Parathyroid adenoma (tissue), 2 donors: Measurements from ENCODE around the gene SCIMP.
"Not testable (repeated sequence)": the region's sequence is repeated elsewhere in the genome, so short reads cannot be mapped to it uniquely, and the experiment has no call there.

Source experiments
- H2AFZ ChIP-seq: fragments of 300-600 bp; sonication (generic); one replicate; pipeline ENCODE4 v1.7.0; 2017; ENCODE audit warnings: antibody characterized with exemption, mild to moderate bottlenecking
- H3K27ac ChIP-seq: fragments of 300-600 bp; sonication (generic); one replicate; pipeline ENCODE4 v1.7.0; 2017
- H3K27me3 ChIP-seq: fragments of 300-600 bp; sonication (generic); one replicate; pipeline ENCODE4 v1.7.0; 2017; ENCODE audit warnings: low read length; ENCODE audit not compliant: control insufficient read depth, insufficient read depth
- H3K36me3 ChIP-seq: fragments of 300-600 bp; sonication (generic); one replicate; pipeline ENCODE4 v1.7.0; 2017; ENCODE audit warnings: low read length; ENCODE audit not compliant: control insufficient read depth, insufficient read depth
- H3K4me1 ChIP-seq: fragments of 300-600 bp; sonication (generic); one replicate; pipeline ENCODE4 v1.7.0; 2017; ENCODE audit warnings: control low read depth
- H3K4me2 ChIP-seq: fragments of 300-600 bp; sonication (generic); one replicate; pipeline ENCODE4 v1.7.0; 2017; ENCODE audit warnings: low read length
- H3K4me3 ChIP-seq: fragments of 300-600 bp; sonication (generic); one replicate; pipeline ENCODE4 v1.7.0; 2017; ENCODE audit warnings: low read depth, low read length
- H3K79me2 ChIP-seq: fragments of 300-600 bp; sonication (generic); one replicate; pipeline ENCODE4 v1.7.0; 2017; ENCODE audit warnings: control low read depth
- H3K9ac ChIP-seq: fragments of 300-600 bp; sonication (generic); one replicate; pipeline ENCODE4 v1.7.0; 2017; ENCODE audit warnings: mild to moderate bottlenecking
- H3K9me3 ChIP-seq: fragments of 300-600 bp; sonication (generic); one replicate; pipeline ENCODE4 v1.7.0; 2017; ENCODE audit warnings: low read length; ENCODE audit not compliant: control insufficient read depth
- CTCF ChIP-seq: fragments of 300-600 bp; sonication (generic); IDR thresholded peaks from one replicate; pipeline ENCODE4 v1.7.0; 2017; ENCODE audit warnings: antibody characterized with exemption, mild to moderate bottlenecking
- donor health status: primary hyperparathyroidism.

Gene SCIMP

GRCh38 chr17:5248821-5249479 is 14.3 kb upstream of the SCIMP start:
- H3K27me3 ChIP-seq: no peaks in the 10 kb centered on the region
- H3K9me3 ChIP-seq: no peaks in the 10 kb centered on the region
- no peak overlapping the region for H2AFZ ChIP-seq
- H3K4me1 ChIP-seq: peaks cover 7% of the 10 kb centered on the region
- H3K4me3 ChIP-seq: no peak overlapping the region
- no peak overlapping the region for H3K4me2 ChIP-seq
- no peak for TF ChIP-seq CTCF
- H3K79me2 ChIP-seq: no peaks in the 10 kb centered on the region
- no peak overlapping the region for H3K9ac ChIP-seq
- H3K27ac ChIP-seq: no peak overlapping the region
- no peaks in the 10 kb centered on the region for H3K36me3 ChIP-seq

- no peak overlapping the region for H3K4me2 ChIP-seq
Measured at GRCh38 chr17:5247621-5248020, 13.0 kb upstream of the SCIMP start.

GRCh38 chr17:5241861-5242671 is 7.4 kb upstream of the SCIMP start:
- Histone ChIP-seq H2AFZ (no peak overlapping the region), H3K27ac (no peak overlapping the region), H3K4me1 (peaks cover 5% of the 10 kb centered on the region), H3K9me3 (no peaks in the 10 kb centered on the region), H3K79me2 (no peaks in the 10 kb centered on the region), H3K4me3 (no peak overlapping the region), H3K27me3 (no peaks in the 10 kb centered on the region), H3K9ac (no peak overlapping the region), H3K4me2 (no peak overlapping the region), H3K36me3 (no peaks in the 10 kb centered on the region)
- no peak for TF ChIP-seq CTCF

More at GRCh38 chr17:5247621-5248020, 13.0 kb upstream of the SCIMP start:
- peak overlapping the region; percentile 66 for H2AFZ ChIP-seq
- no peak overlapping the region for H3K9ac ChIP-seq
- H3K36me3 ChIP-seq: no peaks in the 10 kb centered on the region
- no peaks in the 10 kb centered on the region for H3K27me3 ChIP-seq
- no peaks in the 10 kb centered on the region for H3K79me2 ChIP-seq
- H3K4me1 ChIP-seq: peaks cover 9% of the 10 kb centered on the region
- H3K27ac ChIP-seq: peak overlapping the region; percentile 24
- TF ChIP-seq CTCF: no peak
- H3K9me3 ChIP-seq: no peaks in the 10 kb centered on the region
- no peak overlapping the region for H3K4me3 ChIP-seq

- H2AFZ ChIP-seq, H3K9me3 ChIP-seq, H3K79me2 ChIP-seq, H3K27ac ChIP-seq, H3K9ac ChIP-seq, H3K27me3 ChIP-seq, H3K4me3 ChIP-seq, H3K36me3 ChIP-seq, H3K4me2 ChIP-seq: not testable (repeated sequence)
- H3K4me1 ChIP-seq: peaks cover 10% of the 10 kb centered on the region
Measured at GRCh38 chr17:5239769-5240168, 5.1 kb upstream of the SCIMP start.

- Histone ChIP-seq H3K4me2 (no peak overlapping the region), H3K4me3 (no peak overlapping the region), H3K27ac (no peak overlapping the region), H3K9me3 (no peaks in the 10 kb centered on the region), H3K4me1 (peaks cover 11% of the 10 kb centered on the region), H3K36me3 (no peaks in the 10 kb centered on the region), H3K79me2 (no peaks in the 10 kb centered on the region), H2AFZ (no peak overlapping the region), H3K9ac (no peak overlapping the region), H3K27me3 (no peaks in the 10 kb centered on the region)
- TF ChIP-seq CTCF: no peak
Measured at GRCh38 chr17:5238333-5238732, 3.7 kb upstream of the SCIMP start.
